Purkinje cell (primary cell): Measurements from ENCODE around the gene KRT25. TPM values are rescaled to one million over a fixed set of nuclear protein-coding genes. Genes with fewer than 3 reads are reported as not detected.

Source experiments
- polyA plus RNA-seq: library from polyadenylated mRNA; unstranded; fragments of >200 nt; fragmentation: Nextera tagmentation; gene quantifications from 2 replicates; pipeline ENCODE4 v1.2.1, GENCODE V29; 2014

Gene KRT25
- 0.52 and 3.2 TPM in 2 replicates for polyA plus RNA-seq

DNA sequence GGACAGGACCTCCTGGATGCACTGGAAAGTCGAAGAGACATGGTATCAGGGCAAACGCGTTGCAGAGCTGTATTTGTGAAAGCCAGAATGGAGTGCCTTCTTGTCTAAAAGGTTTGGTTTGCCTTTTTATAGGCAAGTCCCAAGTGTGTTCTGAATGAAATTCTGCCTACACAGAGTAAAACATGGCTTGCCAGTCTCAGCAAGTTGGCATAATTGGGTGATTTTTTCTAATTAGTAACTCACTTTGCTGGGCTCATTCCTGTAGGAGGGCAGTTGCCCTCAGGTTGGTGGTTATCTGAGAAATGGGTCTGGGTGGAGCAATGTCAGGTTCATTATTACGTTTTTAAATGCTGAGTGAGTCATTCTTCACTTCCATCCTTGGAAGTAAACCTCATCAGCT is at the start of gene KRT25:
Gene KRT25, minus strand, starts transcription at position 101 of the 400 bp plus-strand sequence. Its CDS starts 60 bp downstream, at position 41.

GRCh38 chr17:40799859-40800258 is 44.7 kb upstream of the KRT25 start, which contains the start of gene KRT28:
Gene KRT28 (minus strand): TSS chr17:40799959. CDS start chr17:40799893, 66 bp downstream.

GRCh38 chr17:40782450-40782849 is 27.3 kb upstream of the KRT25 start, which contains the start of gene KRT27:
Gene KRT27 (minus strand): TSS chr17:40782550. CDS start chr17:40782493, 57 bp downstream.

DNA sequence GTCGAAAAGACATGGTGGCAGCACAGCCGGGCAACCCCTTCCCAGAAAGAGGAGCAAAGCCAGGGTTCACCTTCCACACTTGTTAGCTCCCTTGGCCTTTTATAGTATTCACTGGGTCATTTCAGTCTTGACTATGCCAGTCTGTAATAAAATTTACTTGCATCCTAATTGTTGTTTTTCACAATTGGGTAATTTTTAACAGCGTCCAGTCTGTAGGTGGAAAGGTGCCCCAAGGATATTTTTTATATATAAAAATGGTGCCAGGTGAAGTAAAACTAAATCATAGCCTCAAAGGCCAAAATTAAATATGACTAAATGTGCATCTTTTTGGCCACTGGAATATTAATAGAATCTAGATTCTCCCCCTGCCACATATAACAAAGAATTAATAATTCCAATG is 17.0 kb upstream of the KRT25 start, which contains the start of gene KRT26:
Gene KRT26, minus strand, starts transcription at position 101 of the 400 bp plus-strand sequence. Its CDS starts 88 bp downstream, at position 13.

GRCh38 chr17:40703652-40704051 is 51.5 kb downstream of the KRT25 start, which contains the start of gene KRT24:
Gene KRT24 (minus strand): TSS chr17:40703752. CDS start chr17:40703693, 59 bp downstream.

Other genes with a start within 250 kb of the KRT25 start
- gene CCR7, start 189.9 kb downstream of the KRT25 start, polyA plus RNA-seq = not detected in 2 replicates
- gene SMARCE1, start 107.5 kb downstream of the KRT25 start, polyA plus RNA-seq = 65.2 and 73.0 TPM in 2 replicates
- gene KRT222, start 90.2 kb downstream of the KRT25 start, polyA plus RNA-seq = 172 and 190 TPM in 2 replicates
- 0.85 TPM in 1 of 2 replicates, not detected in the other for gene KRT24, start 51.6 kb downstream of the KRT25 start, polyA plus RNA-seq
- not detected in 2 replicates for gene KRT26, start 16.9 kb upstream of the KRT25 start, polyA plus RNA-seq
- gene KRT27, start 27.2 kb upstream of the KRT25 start, polyA plus RNA-seq = not detected in 2 replicates
- gene KRT28, start 44.6 kb upstream of the KRT25 start, polyA plus RNA-seq = not detected in 2 replicates
- gene KRT10, start 67.3 kb upstream of the KRT25 start, polyA plus RNA-seq = 45.5 and 59.0 TPM in 2 replicates
- gene KRT12, start 111.9 kb upstream of the KRT25 start, polyA plus RNA-seq = not detected in 2 replicates
- not detected in 2 replicates for gene KRT20, start 129.9 kb upstream of the KRT25 start, polyA plus RNA-seq
- gene KRT23, start 182.3 kb upstream of the KRT25 start, polyA plus RNA-seq = 0.60 TPM in 1 of 2 replicates, not detected in the other
- gene KRT39, start 211.6 kb upstream of the KRT25 start, polyA plus RNA-seq = not detected in 2 replicates
- gene KRT40, start 229.0 kb upstream of the KRT25 start, polyA plus RNA-seq = not detected in 2 replicates
- gene KRTAP3-3, start 238.8 kb upstream of the KRT25 start, polyA plus RNA-seq = not detected in 2 replicates
- gene KRTAP3-2, start 244.6 kb upstream of the KRT25 start, polyA plus RNA-seq = not detected in 2 replicates